ENCODE measurements around the gene MNAT1.

The MNAT1 gene

GRCh38 chr14:60968099-60968498 is 233.5 kb downstream of the MNAT1 start:
- H3K36me3 ChIP-seq (ENCODE audit: control insufficient read depth, insufficient read depth, low read length), result no peaks in the 10 kb centered on the region
- H3K27ac ChIP-seq, result no peak overlapping the region
- H3K4me3 ChIP-seq (ENCODE audit: low read depth, low read length), result no peak overlapping the region
- no peaks in the 10 kb centered on the region for H3K79me2 ChIP-seq
- H3K27me3 ChIP-seq (ENCODE audit: control insufficient read depth, insufficient read depth, low read length), result no peaks in the 10 kb centered on the region
- H3K9ac ChIP-seq, result no peak overlapping the region
- no peak overlapping the region for H2AFZ ChIP-seq
- H3K9me3 ChIP-seq (ENCODE audit: control insufficient read depth, low read length), result no peaks in the 10 kb centered on the region
- no peak overlapping the region for H3K4me2 ChIP-seq (ENCODE audit: low read length)
- peaks cover 5% of the 10 kb centered on the region for H3K4me1 ChIP-seq
- TF ChIP-seq CTCF (IDR thresholded peaks at IDR 0.05), result no peak

DNA sequence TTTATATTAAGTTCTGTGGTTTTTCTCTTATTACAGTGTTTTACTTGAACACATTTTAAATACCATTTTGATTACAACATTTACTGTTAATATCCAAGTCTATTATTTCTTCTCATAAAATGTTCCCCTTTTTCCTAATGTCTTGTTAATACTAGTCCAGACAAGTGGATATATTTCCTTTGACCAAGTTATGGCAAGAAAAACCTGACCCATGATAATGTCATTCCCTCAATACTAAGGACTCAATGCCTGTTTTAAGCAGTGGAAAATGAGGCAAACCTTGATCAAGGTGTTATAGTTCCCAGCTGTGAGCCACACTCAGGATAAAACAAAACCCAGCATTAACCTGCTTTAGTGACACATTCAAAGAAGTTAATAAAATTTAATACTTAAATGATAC is 234.1 kb downstream of the MNAT1 start:
- peaks cover 5% of the 10 kb centered on the region for H3K4me1 ChIP-seq
- H3K36me3 ChIP-seq (ENCODE audit: control insufficient read depth, insufficient read depth, low read length), result no peaks in the 10 kb centered on the region
- no peak overlapping the region for H3K27ac ChIP-seq
- no peak overlapping the region for H2AFZ ChIP-seq
- H3K4me3 ChIP-seq (ENCODE audit: low read depth, low read length), result no peak overlapping the region
- H3K9ac ChIP-seq, result no peak overlapping the region
- H3K4me2 ChIP-seq (ENCODE audit: low read length), result no peak overlapping the region
- no peaks in the 10 kb centered on the region for H3K27me3 ChIP-seq (ENCODE audit: control insufficient read depth, insufficient read depth, low read length)
- no peaks in the 10 kb centered on the region for H3K9me3 ChIP-seq (ENCODE audit: control insufficient read depth, low read length)
- TF ChIP-seq CTCF (IDR thresholded peaks at IDR 0.05), result no peak
- H3K79me2 ChIP-seq, result no peaks in the 10 kb centered on the region

DNA sequence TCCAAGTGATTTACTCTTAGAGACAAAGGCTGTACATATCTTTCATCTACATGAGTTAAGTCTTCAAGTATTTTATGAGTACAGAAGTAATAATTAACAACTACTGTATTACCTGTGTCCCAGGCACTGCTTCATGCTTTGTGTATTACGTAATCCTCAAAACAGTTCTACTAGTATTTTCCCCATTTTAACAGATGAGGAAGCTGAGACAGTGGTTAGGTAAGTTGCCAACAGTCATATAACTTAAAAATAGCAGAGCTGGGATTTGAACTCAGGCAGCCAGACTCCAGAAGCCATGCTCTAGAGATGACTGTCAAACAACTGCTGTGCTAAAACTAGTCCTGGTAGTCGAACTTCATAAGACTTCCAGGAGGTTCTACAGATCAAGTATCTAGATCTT is 235.6 kb downstream of the MNAT1 start:
- H3K36me3 ChIP-seq (ENCODE audit: control insufficient read depth, insufficient read depth, low read length), result no peaks in the 10 kb centered on the region
- no peak overlapping the region for H3K9ac ChIP-seq
- no peak overlapping the region for H3K4me2 ChIP-seq (ENCODE audit: low read length)
- no peak overlapping the region for H3K27ac ChIP-seq
- H3K4me1 ChIP-seq, result peaks cover 5% of the 10 kb centered on the region
- no peaks in the 10 kb centered on the region for H3K9me3 ChIP-seq (ENCODE audit: control insufficient read depth, low read length)
- H2AFZ ChIP-seq, result no peak overlapping the region
- no peaks in the 10 kb centered on the region for H3K79me2 ChIP-seq
- H3K27me3 ChIP-seq (ENCODE audit: control insufficient read depth, insufficient read depth, low read length), result no peaks in the 10 kb centered on the region
- no peak for TF ChIP-seq CTCF (IDR thresholded peaks at IDR 0.05)
- no peak overlapping the region for H3K4me3 ChIP-seq (ENCODE audit: low read depth, low read length)

GRCh38 chr14:60971271-60971670 is 236.7 kb downstream of the MNAT1 start:
- Histone ChIP-seq H3K9me3 (ENCODE audit: control insufficient read depth, low read length) (no peaks in the 10 kb centered on the region), H3K36me3 (ENCODE audit: control insufficient read depth, insufficient read depth, low read length) (no peaks in the 10 kb centered on the region), H3K9ac (no peak overlapping the region), H3K4me2 (ENCODE audit: low read length) (no peak overlapping the region), H3K4me1 (peaks cover 5% of the 10 kb centered on the region), H3K27me3 (ENCODE audit: control insufficient read depth, insufficient read depth, low read length) (no peaks in the 10 kb centered on the region), H2AFZ (no peak overlapping the region), H3K4me3 (ENCODE audit: low read depth, low read length) (no peak overlapping the region), H3K27ac (no peak overlapping the region), H3K79me2 (no peaks in the 10 kb centered on the region)
- TF ChIP-seq CTCF (IDR thresholded peaks at IDR 0.05), result no peak

DNA sequence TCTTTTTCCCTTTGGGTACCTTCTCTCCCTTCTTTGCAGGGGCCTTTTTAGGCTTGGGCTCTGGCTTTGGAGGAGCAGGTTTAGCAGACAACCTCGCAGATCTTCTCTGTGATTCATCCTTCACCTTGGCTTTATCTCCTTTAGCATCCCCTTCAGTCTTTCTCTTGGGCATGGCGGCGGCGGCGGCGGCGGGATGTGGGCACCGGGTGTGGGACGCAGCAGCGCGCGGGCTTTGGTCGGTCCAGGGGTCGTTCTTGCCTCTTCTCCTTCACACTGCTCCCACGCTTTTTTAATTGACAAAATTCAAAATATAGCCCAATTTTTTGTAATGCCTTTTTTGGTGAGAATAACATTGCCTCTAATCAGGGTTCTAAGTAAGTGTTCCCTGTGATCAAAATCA is 237.7 kb downstream of the MNAT1 start:
- no peak overlapping the region for H3K27ac ChIP-seq
- TF ChIP-seq CTCF (IDR thresholded peaks at IDR 0.05), result no peak

More for the DNA sequence above, 237.7 kb downstream of the MNAT1 start:
- Histone ChIP-seq H3K4me2 (ENCODE audit: low read length) (no peak overlapping the region), H3K36me3 (ENCODE audit: control insufficient read depth, insufficient read depth, low read length) (no peaks in the 10 kb centered on the region), H3K4me1 (peaks cover 5% of the 10 kb centered on the region), H2AFZ (no peak overlapping the region), H3K4me3 (ENCODE audit: low read depth, low read length) (no peak overlapping the region), H3K79me2 (no peaks in the 10 kb centered on the region), H3K9ac (no peak overlapping the region), H3K9me3 (ENCODE audit: control insufficient read depth, low read length) (no peaks in the 10 kb centered on the region), H3K27me3 (ENCODE audit: control insufficient read depth, insufficient read depth, low read length) (no peaks in the 10 kb centered on the region)
